HT-29 (cell line): ENCODE results near the gene CLEC18A. TPM values are rescaled to one million over a fixed set of nuclear protein-coding genes. Genes with fewer than 3 reads are reported as not detected.
"Not testable (repeated sequence)": the region's sequence is repeated elsewhere in the genome, so short reads cannot be mapped to it uniquely, and the experiment has no call there.

Experiments
- DNase-seq: peaks from one replicate; pipeline ENCODE4 v3.0.0-alpha.2; 2015; ENCODE audit warnings: low spot score
- total RNA-seq: library from RNA; depleted of rRNA; stranded (reverse); fragments of >200 nt; shearing (Covaris generic); gene quantifications from 2 replicates; pipeline ENCODE4 v1.2.3, GENCODE V29; 2014; rRNA removed

CLEC18A gene
- total RNA-seq: not detected in 2 replicates

- DNase-seq: not testable (repeated sequence)
Observed at GRCh38 chr16:69951017-69951671, at the start of gene CLEC18A. TSS of gene CLEC18A (plus strand) at chr16:69951334. CDS start at chr16:69951367, 33 bp downstream.

- DNase-seq: no peak
Observed at GRCh38 chr16:69903865-69904415, 47.2 kb upstream of the CLEC18A start.

GRCh38 chr16:69904495-69905170, 46.5 kb upstream of the CLEC18A start:
- no peak for DNase-seq

- DNase-seq: no peak
Observed at GRCh38 chr16:69905171-69905555, 46.0 kb upstream of the CLEC18A start.

GRCh38 chr16:69906838-69907401, 44.2 kb upstream of the CLEC18A start:
- no peak for DNase-seq

- no peak for DNase-seq
Observed at GRCh38 chr16:69909043-69909442, 42.1 kb upstream of the CLEC18A start.

- DNase-seq: no peak
Observed at GRCh38 chr16:69909760-69910159, 41.4 kb upstream of the CLEC18A start.

- no peak for DNase-seq
Observed at GRCh38 chr16:69910964-69911363, 40.2 kb upstream of the CLEC18A start.

- DNase-seq: no peak
Observed at GRCh38 chr16:69916462-69916861, 34.7 kb upstream of the CLEC18A start.

- DNase-seq: no peak
Observed at GRCh38 chr16:69917311-69917710, 33.8 kb upstream of the CLEC18A start.

GRCh38 chr16:69917739-69918138, 33.4 kb upstream of the CLEC18A start:
- no peak for DNase-seq

GRCh38 chr16:69918241-69918640, 32.9 kb upstream of the CLEC18A start:
- DNase-seq: no peak

- DNase-seq: no peak
Observed at GRCh38 chr16:69921127-69921526, 30.0 kb upstream of the CLEC18A start.

- DNase-seq: no peak
Observed at GRCh38 chr16:69922200-69922599, 28.9 kb upstream of the CLEC18A start.

GRCh38 chr16:69924041-69924775, 26.9 kb upstream of the CLEC18A start:
- DNase-seq: no peak

- DNase-seq: no peak
Observed at GRCh38 chr16:69924777-69925191, 26.4 kb upstream of the CLEC18A start.

GRCh38 chr16:69925311-69925710, 25.8 kb upstream of the CLEC18A start:
- DNase-seq: no peak

- no peak for DNase-seq
Observed at GRCh38 chr16:69926241-69926640, 24.9 kb upstream of the CLEC18A start.

- no peak for DNase-seq
Observed at GRCh38 chr16:69927056-69927757, 23.9 kb upstream of the CLEC18A start.

- no peak for DNase-seq
Observed at GRCh38 chr16:69928856-69929400, 22.2 kb upstream of the CLEC18A start.

- DNase-seq: no peak
Observed at GRCh38 chr16:69929480-69929879, 21.7 kb upstream of the CLEC18A start.
